IPS-11a (cell line): ENCODE results near the gene MAP7.
"Not testable (repeated sequence)": the region's sequence is repeated elsewhere in the genome, so short reads cannot be mapped to it uniquely, and the experiment has no call there.

Source experiments
- H3K4me3 ChIP-seq: one replicate; pipeline ENCODE4 v1.5.1; 2013; ENCODE audit warnings: low read depth, low read length, control low read depth

Gene MAP7

GRCh38 chr6:136506124-136506799 is 44.0 kb downstream of the MAP7 start:
- H3K4me3 ChIP-seq = no peak overlapping the region

- no peak overlapping the region for H3K4me3 ChIP-seq
These were observed 46.8 kb downstream of the MAP7 start for GRCh38 chr6:136503303-136504029.

- no peak overlapping the region for H3K4me3 ChIP-seq
These were observed 47.4 kb downstream of the MAP7 start for GRCh38 chr6:136502786-136503185.

- no peak overlapping the region for H3K4me3 ChIP-seq
These were observed 48.7 kb downstream of the MAP7 start for GRCh38 chr6:136501514-136501913.

GRCh38 chr6:136501096-136501495 is 49.1 kb downstream of the MAP7 start:
- H3K4me3 ChIP-seq = no peak overlapping the region

- H3K4me3 ChIP-seq = no peak overlapping the region
These were observed 49.8 kb downstream of the MAP7 start for GRCh38 chr6:136500414-136500813.

GRCh38 chr6:136499370-136499769 is 50.9 kb downstream of the MAP7 start:
- H3K4me3 ChIP-seq = no peak overlapping the region

- H3K4me3 ChIP-seq = not testable (repeated sequence)
These were observed 53.8 kb downstream of the MAP7 start for GRCh38 chr6:136496449-136496848.

GRCh38 chr6:136494710-136495109 is 55.5 kb downstream of the MAP7 start:
- no peak overlapping the region for H3K4me3 ChIP-seq

- H3K4me3 ChIP-seq = no peak overlapping the region
These were observed 56.2 kb downstream of the MAP7 start for GRCh38 chr6:136494059-136494458.

- no peak overlapping the region for H3K4me3 ChIP-seq
These were observed 57.8 kb downstream of the MAP7 start for GRCh38 chr6:136492409-136492808.

GRCh38 chr6:136491754-136492153 is 58.5 kb downstream of the MAP7 start:
- H3K4me3 ChIP-seq = no peak overlapping the region

- H3K4me3 ChIP-seq = no peak overlapping the region
These were observed 59.0 kb downstream of the MAP7 start for GRCh38 chr6:136491251-136491650.

GRCh38 chr6:136489689-136490033 is 60.6 kb downstream of the MAP7 start:
- not testable (repeated sequence) for H3K4me3 ChIP-seq

- H3K4me3 ChIP-seq = no peak overlapping the region
These were observed 62.3 kb downstream of the MAP7 start for GRCh38 chr6:136487759-136488425.

- H3K4me3 ChIP-seq = no peak overlapping the region
These were observed 63.9 kb downstream of the MAP7 start for GRCh38 chr6:136486357-136486756.

GRCh38 chr6:136483906-136484305 is 66.3 kb downstream of the MAP7 start:
- H3K4me3 ChIP-seq = no peak overlapping the region

- not testable (repeated sequence) for H3K4me3 ChIP-seq
These were observed 67.2 kb downstream of the MAP7 start for GRCh38 chr6:136483005-136483404.

- no peak overlapping the region for H3K4me3 ChIP-seq
These were observed 72.7 kb downstream of the MAP7 start for GRCh38 chr6:136477548-136477947.

- H3K4me3 ChIP-seq = no peak overlapping the region
These were observed 74.5 kb downstream of the MAP7 start for GRCh38 chr6:136475686-136476085.

GRCh38 chr6:136474241-136474640 is 76.0 kb downstream of the MAP7 start:
- H3K4me3 ChIP-seq = no peak overlapping the region

GRCh38 chr6:136471922-136472321 is 78.3 kb downstream of the MAP7 start:
- H3K4me3 ChIP-seq = no peak overlapping the region
